AG09319 (cell line): ENCODE results near the gene FAM222B.

Source experiments
- DNase-seq: peaks from one replicate; pipeline ENCODE4 v3.0.0-alpha.2; 2010; ENCODE audit warnings: low read depth; ENCODE audit errors: extremely low read depth
- TF ChIP-seq, protein P1 (sequence below): IDR thresholded peaks from 2 replicates; pipeline ENCODE4 v1.5.1; 2011; ENCODE audit warnings: low read depth, mild to moderate bottlenecking, inconsistent platforms, low read length, moderate library complexity

Gene FAM222B

DNA sequence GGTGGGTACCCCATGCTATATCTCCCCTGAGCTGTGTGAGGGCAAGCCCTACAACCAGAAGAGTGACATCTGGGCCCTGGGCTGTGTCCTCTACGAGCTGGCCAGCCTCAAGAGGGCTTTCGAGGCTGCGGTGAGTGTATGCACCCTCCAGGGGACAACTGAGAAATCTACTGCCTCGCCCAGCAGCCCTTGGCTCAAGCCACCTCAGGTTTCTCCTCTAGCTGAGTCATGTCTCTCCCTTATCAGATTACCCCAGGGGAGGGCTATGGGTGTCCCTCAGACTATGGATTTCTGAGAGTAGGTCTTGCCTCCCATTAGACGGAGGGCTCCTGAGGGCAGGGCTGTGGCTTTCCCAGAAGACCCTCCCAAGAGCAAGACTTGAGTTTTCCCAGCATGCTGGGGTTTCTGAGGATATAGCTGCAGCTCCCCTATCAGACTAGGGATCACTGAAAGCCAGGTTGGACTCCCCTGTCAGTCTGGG, 107.3 kb downstream of the FAM222B start:
- no peak for DNase-seq
- TF ChIP-seq, protein P1, sequence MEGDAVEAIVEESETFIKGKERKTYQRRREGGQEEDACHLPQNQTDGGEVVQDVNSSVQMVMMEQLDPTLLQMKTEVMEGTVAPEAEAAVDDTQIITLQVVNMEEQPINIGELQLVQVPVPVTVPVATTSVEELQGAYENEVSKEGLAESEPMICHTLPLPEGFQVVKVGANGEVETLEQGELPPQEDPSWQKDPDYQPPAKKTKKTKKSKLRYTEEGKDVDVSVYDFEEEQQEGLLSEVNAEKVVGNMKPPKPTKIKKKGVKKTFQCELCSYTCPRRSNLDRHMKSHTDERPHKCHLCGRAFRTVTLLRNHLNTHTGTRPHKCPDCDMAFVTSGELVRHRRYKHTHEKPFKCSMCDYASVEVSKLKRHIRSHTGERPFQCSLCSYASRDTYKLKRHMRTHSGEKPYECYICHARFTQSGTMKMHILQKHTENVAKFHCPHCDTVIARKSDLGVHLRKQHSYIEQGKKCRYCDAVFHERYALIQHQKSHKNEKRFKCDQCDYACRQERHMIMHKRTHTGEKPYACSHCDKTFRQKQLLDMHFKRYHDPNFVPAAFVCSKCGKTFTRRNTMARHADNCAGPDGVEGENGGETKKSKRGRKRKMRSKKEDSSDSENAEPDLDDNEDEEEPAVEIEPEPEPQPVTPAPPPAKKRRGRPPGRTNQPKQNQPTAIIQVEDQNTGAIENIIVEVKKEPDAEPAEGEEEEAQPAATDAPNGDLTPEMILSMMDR = no peak

DNA sequence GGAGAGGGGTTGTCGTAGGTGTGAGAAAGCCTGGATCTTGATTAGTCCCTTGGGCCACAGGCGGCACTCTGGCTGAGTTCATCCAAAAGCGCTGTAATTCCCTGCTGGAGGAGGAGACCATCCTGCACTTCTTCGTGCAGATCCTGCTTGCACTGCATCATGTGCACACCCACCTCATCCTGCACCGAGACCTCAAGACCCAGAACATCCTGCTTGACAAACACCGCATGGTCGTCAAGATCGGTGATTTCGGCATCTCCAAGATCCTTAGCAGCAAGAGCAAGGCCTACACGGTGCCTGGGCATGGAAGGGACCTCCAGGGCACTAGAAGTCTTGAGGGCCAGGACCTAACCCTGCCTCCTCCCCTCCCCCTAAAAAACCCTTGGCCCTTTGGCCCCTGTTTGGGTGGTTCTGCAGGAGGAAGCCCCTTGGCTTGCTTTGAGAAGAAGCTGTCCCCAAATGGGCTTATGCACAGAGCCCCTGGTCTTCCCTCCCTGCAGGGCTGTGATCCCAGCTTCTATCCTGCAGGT, 107.8 kb downstream of the FAM222B start:
- TF ChIP-seq, protein P1 = no peak
- DNase-seq = no peak

DNA sequence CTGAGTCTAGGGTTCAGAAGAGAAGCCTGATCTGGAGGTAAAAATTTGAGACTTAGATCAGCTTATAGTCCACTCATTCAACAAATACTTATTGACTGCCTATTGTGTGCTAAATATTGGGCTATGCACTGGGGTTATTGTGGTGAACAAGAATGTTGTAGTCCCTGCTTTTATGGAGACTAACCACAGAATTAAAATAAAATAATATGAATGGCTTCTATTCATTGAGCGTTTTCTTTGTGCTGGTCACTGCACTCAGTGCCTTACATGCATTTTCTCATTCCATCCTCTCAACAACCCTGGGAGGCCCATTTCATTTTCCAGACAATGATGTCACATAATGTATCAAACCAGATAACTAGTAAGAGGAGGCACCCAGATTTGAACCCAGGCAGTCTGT, 109.2 kb downstream of the FAM222B start:
- TF ChIP-seq, protein P1 = no peak
- no peak for DNase-seq

DNA sequence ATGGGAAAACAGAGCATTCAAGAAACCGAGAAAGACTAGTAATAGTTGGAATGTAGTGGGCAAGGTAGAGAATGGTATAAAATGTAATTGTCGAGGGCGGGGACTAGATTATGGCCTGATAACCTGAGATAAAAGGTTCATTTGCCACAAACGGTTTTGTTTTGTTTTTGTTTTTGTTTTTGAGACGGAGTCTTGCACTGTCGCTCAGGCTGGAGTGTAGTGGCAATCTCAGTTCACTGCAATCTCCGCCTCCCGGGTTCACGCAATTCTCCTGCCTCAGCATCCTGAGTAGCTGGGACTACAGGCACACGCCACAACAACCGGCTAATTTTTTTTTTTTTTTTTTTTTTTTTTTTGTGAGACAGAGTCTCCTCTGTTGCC, 112.7 kb downstream of the FAM222B start:
- TF ChIP-seq, protein P1 = no peak
- no peak for DNase-seq

DNA sequence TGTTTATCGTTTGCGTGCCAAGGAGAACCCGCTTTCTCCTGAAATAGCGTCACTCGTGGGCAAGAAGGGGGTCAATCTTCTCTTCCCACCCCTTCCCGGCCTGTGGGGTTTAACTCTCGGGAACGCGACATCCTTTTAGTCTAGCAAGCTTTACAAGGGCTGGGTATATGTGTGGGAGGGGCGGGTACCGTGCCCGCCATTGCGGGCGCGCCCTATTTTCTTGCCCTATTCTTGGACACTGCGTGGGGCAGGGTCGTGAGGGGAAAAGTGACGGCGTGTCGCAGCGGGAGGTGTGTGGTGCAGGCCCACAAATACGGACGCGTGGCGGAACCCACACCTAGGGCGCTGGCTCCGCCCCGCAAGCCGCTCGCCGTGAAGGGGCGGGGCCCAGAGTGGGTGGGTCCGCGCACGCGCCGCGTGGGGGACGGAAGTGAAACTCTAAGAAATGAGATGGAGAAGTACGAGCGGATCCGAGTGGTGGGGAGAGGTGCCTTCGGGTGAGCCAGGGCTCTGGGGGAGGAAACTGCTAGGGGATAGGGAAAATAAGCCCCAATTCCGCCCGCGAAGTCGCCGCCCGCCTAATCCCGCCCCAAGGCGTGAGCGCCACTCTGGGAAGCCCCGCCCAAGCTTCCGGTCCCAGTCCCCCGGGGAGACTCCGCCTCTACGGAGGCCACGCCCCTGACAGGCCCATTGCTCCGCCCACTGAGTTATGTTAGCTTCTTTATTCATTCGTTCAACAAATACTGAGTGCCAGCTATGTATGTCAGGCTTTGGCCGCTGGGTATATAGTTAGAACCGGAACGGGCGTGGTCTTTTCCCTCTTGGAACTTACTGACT, 114.0 kb downstream of the FAM222B start, which contains the start of gene NEK8:
Gene NEK8, plus strand, starts transcription at position 425 of the 837 bp plus-strand sequence. Its CDS starts 26 bp downstream, at position 451.
- TF ChIP-seq, protein P1 = no peak; the same call in 1 of the 2 replicates
- peak; percentile 75 for DNase-seq

DNA sequence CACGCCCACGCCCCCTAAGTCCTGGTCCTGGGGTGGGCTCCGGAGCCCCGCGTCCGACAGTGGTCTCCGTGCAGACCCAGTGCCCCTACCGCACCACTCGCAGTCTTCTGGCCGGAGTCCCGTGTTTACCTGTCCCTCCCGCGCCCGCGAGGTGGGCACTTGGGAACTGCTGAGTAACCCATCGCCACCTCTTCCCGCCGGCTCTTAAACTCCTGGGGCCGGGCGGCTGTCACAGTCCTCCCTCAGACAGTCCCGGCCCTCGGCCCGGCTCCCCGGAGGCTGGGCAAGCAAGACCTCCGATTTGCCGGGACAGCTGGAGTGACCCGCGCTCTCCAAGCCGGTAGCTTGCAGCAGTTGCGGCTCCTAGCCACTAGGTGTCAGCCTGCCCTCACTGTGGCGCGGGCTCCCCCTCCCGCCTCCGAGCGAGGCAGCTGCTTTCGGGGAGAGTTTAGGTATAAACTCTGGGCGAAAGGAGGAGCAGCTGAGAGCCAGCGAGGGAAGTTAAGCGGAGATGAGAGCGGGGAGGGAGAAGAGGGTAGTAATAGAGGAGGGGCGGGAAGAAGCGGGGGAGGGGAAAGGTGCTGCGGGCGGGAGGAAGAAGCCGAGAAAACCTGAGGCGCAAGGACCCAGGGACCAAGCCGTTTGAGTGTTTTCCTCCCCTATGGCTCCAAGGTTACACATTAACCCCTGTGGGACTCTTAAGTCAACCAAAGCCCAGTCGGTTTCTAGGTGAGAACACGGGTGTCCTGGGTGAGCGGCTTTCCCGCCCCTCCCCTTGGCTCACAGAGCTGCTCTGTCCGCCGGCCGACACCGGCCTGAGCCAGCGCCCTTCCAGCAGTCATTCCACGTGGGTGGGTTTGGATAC, 115.7 kb downstream of the FAM222B start:
- peak; percentile 85 for DNase-seq
- TF ChIP-seq, protein P1 = peak; percentile 98
